IMR-90 (cell line): ENCODE results near the gene NEDD1. TPM values are rescaled to one million over a fixed set of nuclear protein-coding genes. Genes with fewer than 3 reads are reported as not detected.

Source experiments
- ATAC-seq: fragments of 200-7000 bp; cut with Tn5 transposase; 2 replicates; pipeline ENCODE4 v1.9.1; 2020; ENCODE audit warnings: low read depth, mild to moderate bottlenecking, moderate library complexity
- BruUV-seq: library from RNA; stranded (reverse); fragments of 400-500 nt; replicated peaks from 2 replicates; lab custom pipeline; 2021; lab: Mats Ljungman, UMichigan
- CTCF ChIA-PET: fragments of 300-600 bp; formaldehyde crosslinking; extraction: SDS; loops from one replicate; lab custom pipeline; 2021; ENCODE audit warnings: antibody characterized with exemption; lab: Yijun Ruan, JAX
- POLR2A ChIA-PET: fragments of 300-600 bp; sonication (Branson Sonifier 250); formaldehyde crosslinking; loops from one replicate; lab custom pipeline; 2022; ENCODE audit warnings: antibody characterized with exemption; ENCODE audit not compliant: unreplicated experiment; lab: Charles Lee
- DNase-seq: peaks from one replicate; pipeline ENCODE4 v3.0.0; 2013
- H2AFZ ChIP-seq: replicated peaks from 2 replicates; pipeline ENCODE3; 2013; ENCODE audit warnings: low read length, mild to moderate bottlenecking; ENCODE audit not compliant: poor library complexity
- H2AK5ac ChIP-seq: 2 replicates; pipeline ENCODE4 v1.6.1; 2013; ENCODE audit warnings: low read depth, low read length, inconsistent platforms
- H2AK9ac ChIP-seq: replicated peaks from 2 replicates; pipeline ENCODE3; 2013; ENCODE audit warnings: mild to moderate bottlenecking, low read depth, low read length, moderate library complexity; ENCODE audit not compliant: poor library complexity
- H2BK120ac ChIP-seq: 2 replicates; pipeline ENCODE4 v1.6.1; 2013; ENCODE audit warnings: low read depth, low read length, inconsistent platforms
- H2BK15ac ChIP-seq: 3 replicates; pipeline ENCODE4 v1.6.1; 2013; ENCODE audit warnings: low read depth, low read length, inconsistent platforms
- H2BK20ac ChIP-seq: 2 replicates; pipeline ENCODE4 v1.6.1; 2013; ENCODE audit warnings: low read depth, mild to moderate bottlenecking, inconsistent platforms, low read length, moderate library complexity
- H2BK5ac ChIP-seq: 2 replicates; pipeline ENCODE4 v1.6.1; 2013; ENCODE audit warnings: mild to moderate bottlenecking, low read depth, low read length, inconsistent platforms; ENCODE audit not compliant: poor library complexity, severe bottlenecking
- H3K14ac ChIP-seq: replicated peaks from 2 replicates; pipeline ENCODE4 v1.6.1; 2013; ENCODE audit warnings: low read depth, low read length, inconsistent platforms
- H3K18ac ChIP-seq: 2 replicates; pipeline ENCODE4 v1.6.1; 2013; ENCODE audit warnings: low read depth, low read length, control low read depth
- H3K23ac ChIP-seq: 2 replicates; pipeline ENCODE4 v1.6.1; 2013; ENCODE audit warnings: low read depth, low read length, inconsistent platforms
- H3K27ac ChIP-seq: 2 replicates; pipeline ENCODE4 v1.5.1; 2013; ENCODE audit warnings: mild to moderate bottlenecking, control low read depth, low read length; ENCODE audit not compliant: insufficient read depth
- H3K27me3 ChIP-seq: 2 replicates; pipeline ENCODE4 v1.6.1; 2013; ENCODE audit warnings: low read length; ENCODE audit not compliant: control insufficient read depth, insufficient read depth
- H3K36me3 ChIP-seq: 2 replicates; pipeline ENCODE4 v1.6.1; 2013; ENCODE audit warnings: low read length, mixed read lengths; ENCODE audit not compliant: control insufficient read depth, insufficient read depth
- H3K4ac ChIP-seq: 2 replicates; pipeline ENCODE4 v1.6.1; 2013; ENCODE audit warnings: low read depth, low read length, inconsistent platforms
- H3K4me1 ChIP-seq: 2 replicates; pipeline ENCODE4 v1.6.1; 2013; ENCODE audit warnings: low read length, mixed read lengths; ENCODE audit not compliant: control insufficient read depth, insufficient read depth
- H3K4me2 ChIP-seq: 2 replicates; pipeline ENCODE4 v1.6.1; 2013; ENCODE audit warnings: low read depth, mild to moderate bottlenecking, control low read depth, low read length, moderate library complexity
- H3K4me3 ChIP-seq: 2 replicates; pipeline ENCODE4 v1.5.1; 2013; ENCODE audit warnings: low read depth, mild to moderate bottlenecking, control low read depth, low read length, moderate library complexity; ENCODE audit not compliant: insufficient read depth
- H3K56ac ChIP-seq: 2 replicates; pipeline ENCODE4 v1.6.1; 2013; ENCODE audit warnings: low read length, inconsistent platforms; ENCODE audit not compliant: insufficient read depth; ENCODE audit errors: extremely low read depth
- H3K79me1 ChIP-seq, 2 experiments: 2 replicates each; pipeline ENCODE4 v1.6.1; 2013; ENCODE audit warnings: low read length in 2 of 2, inconsistent platforms in 1 of 2, low read depth in 1 of 2
- H3K9ac ChIP-seq: 2 replicates; pipeline ENCODE4 v1.6.1; 2013; ENCODE audit warnings: low read depth, low read length, control low read depth
- H3K9me1 ChIP-seq: 2 replicates; pipeline ENCODE4 v1.6.1; 2013; ENCODE audit warnings: low read length, inconsistent platforms; ENCODE audit not compliant: insufficient read depth
- H3K9me3 ChIP-seq: 2 replicates; pipeline ENCODE4 v1.6.1; 2013; ENCODE audit warnings: low read length; ENCODE audit not compliant: control insufficient read depth, insufficient read depth
- H4K20me1 ChIP-seq: 2 replicates; pipeline ENCODE4 v1.6.1; 2013; ENCODE audit warnings: low read length, inconsistent platforms; ENCODE audit not compliant: insufficient read depth
- H4K5ac ChIP-seq: 2 replicates; pipeline ENCODE4 v1.6.1; 2013; ENCODE audit warnings: mild to moderate bottlenecking, low read depth, low read length, control low read depth
- H4K8ac ChIP-seq, 2 experiments: 2 replicates each; pipeline ENCODE4 v1.6.1; 2013; ENCODE audit warnings: low read depth in 2 of 2, low read length in 2 of 2, control low read depth in 1 of 2, inconsistent platforms in 1 of 2
- H4K91ac ChIP-seq: 2 replicates; pipeline ENCODE4 v1.6.1; 2013; ENCODE audit warnings: low read depth, low read length, inconsistent platforms; ENCODE audit not compliant: insufficient read depth
- BHLHE40 ChIP-seq: fragments of 150-350 bp; IDR thresholded peaks from 2 replicates; pipeline ENCODE4 v1.6.1; 2016; ENCODE audit warnings: mild to moderate bottlenecking, low read depth, low read length
- CEBPB ChIP-seq: IDR thresholded peaks from 2 replicates; pipeline ENCODE4 v1.6.1; 2012; ENCODE audit warnings: low read depth, low read length, improper control_type of control experiment
- FOS ChIP-seq: fragments of 150-350 bp; IDR thresholded peaks from 2 replicates; pipeline ENCODE4 v1.6.1; 2016; ENCODE audit warnings: low read depth, low read length
- MAFK ChIP-seq: IDR thresholded peaks from 2 replicates; pipeline ENCODE4 v1.6.1; 2012; ENCODE audit warnings: low read depth, low read length, improper control_type of control experiment
- MXI1 ChIP-seq: IDR thresholded peaks from 2 replicates; pipeline ENCODE4 v1.6.1; 2012; ENCODE audit warnings: low read depth, mild to moderate bottlenecking, low read length, moderate library complexity, borderline replicate concordance
- NFE2L2 ChIP-seq: fragments of 150-350 bp; IDR thresholded peaks from 2 replicates; pipeline ENCODE4 v1.6.1; 2016; ENCODE audit warnings: low read depth, mild to moderate bottlenecking, low read length
- RAD21 ChIP-seq: IDR thresholded peaks from 2 replicates; pipeline ENCODE4 v1.6.1; 2012; ENCODE audit warnings: low read length, improper control_type of control experiment
- RCOR1 ChIP-seq: IDR thresholded peaks from 2 replicates; pipeline ENCODE4 v1.6.1; 2012; ENCODE audit warnings: mild to moderate bottlenecking, low read length, improper control_type of control experiment; ENCODE audit not compliant: insufficient replicate concordance
- RFX5 ChIP-seq: IDR thresholded peaks from 2 replicates; pipeline ENCODE4 v1.8.0; 2012; ENCODE audit warnings: low read depth, mild to moderate bottlenecking, low read length, moderate library complexity
- SMC3 ChIP-seq: fragments of 150-350 bp; IDR thresholded peaks from 2 replicates; pipeline ENCODE4 v1.6.1; 2016; ENCODE audit warnings: low read depth, mild to moderate bottlenecking, antibody characterized with exemption, low read length, moderate library complexity
- USF2 ChIP-seq: fragments of 150-350 bp; IDR thresholded peaks from 2 replicates; pipeline ENCODE4 v1.6.1; 2017; ENCODE audit warnings: mild to moderate bottlenecking, antibody characterized with exemption, low read length, low read depth
- WGBS, 2 experiments: methylation state at CpG; one replicate each; pipeline versions ENCODE4 v1.1.5 to v1.1.7; 2013; ENCODE audit warnings: missing lambda C conversion rate in 2 of 2; ENCODE audit not compliant: insufficient read length in 1 of 2; ENCODE audit errors: extremely low coverage in 2 of 2; 5-methylcytosine and 5-hydroxymethylcytosine counted together
- dilution Hi-C: fragments of 300-500 bp; cut with HindIII; formaldehyde crosslinking; loops from one replicate; pipeline ENCODE4 v1.14.3; 2018; ENCODE audit warnings: low sequenced_read_pairs; ENCODE audit not compliant: unreplicated experiment
- in situ Hi-C: fragments of 300-500 bp; cut with MboI; formaldehyde crosslinking; loops from 3 replicates; pipeline ENCODE4 v1.14.3; 2019; ENCODE audit warnings: low sequenced_read_pairs, inconsistent platforms, mixed read lengths
- intact Hi-C: fragments of 100-400 bp; cut with micrococcal nuclease; formaldehyde crosslinking; loops from 2 replicates; pipeline ENCODE4 v1.10.0; 2022
- polyA plus RNA-seq, 3 experiments: library from polyadenylated mRNA; depleted of rRNA; stranded (reverse); fragments of >200 nt; gene quantifications; 2 replicates each; pipeline ENCODE4 v1.2.3, GENCODE V29; 2012; ENCODE audit warnings: low replicate concordance in 1 of 3
- total RNA-seq: library from RNA; depleted of rRNA; stranded (reverse); fragments of >200 nt; gene quantifications from 2 replicates; pipeline ENCODE4 v1.2.3, GENCODE V29; 2012
- TF ChIP-seq, protein P1 (sequence below): fragments of 150-350 bp; IDR thresholded peaks from 2 replicates; pipeline ENCODE4 v1.6.1; 2016; ENCODE audit warnings: low read depth, mild to moderate bottlenecking, low read length, moderate library complexity, borderline replicate concordance

The NEDD1 gene
- total and polyA plus RNA-seq, 2 of the 4 experiments (the other 2 are of a cell fraction) = 10.0 to 48.0 TPM

DNA sequence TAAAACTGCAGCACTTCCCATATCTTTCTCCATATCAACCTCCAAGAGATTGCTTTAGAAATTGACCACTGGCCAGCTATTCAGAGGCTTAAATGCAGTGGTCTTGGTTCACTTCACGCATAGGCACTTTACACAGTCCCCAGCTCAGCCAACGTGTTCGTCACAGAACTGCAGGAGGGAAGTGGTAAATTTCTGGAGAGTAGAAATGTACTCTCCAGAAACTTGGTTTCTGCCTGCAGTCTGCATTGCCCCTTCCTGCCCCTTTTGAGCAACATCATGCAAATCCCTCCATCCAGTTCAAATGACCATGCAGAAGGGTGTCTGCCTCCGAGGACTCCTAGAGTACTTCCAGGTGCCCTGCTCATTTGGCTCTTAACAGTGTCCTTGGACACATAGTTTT is 42.7 kb upstream of the NEDD1 start:
- no TSS peak for BruUV-seq
- DNase-seq (no peak), ATAC-seq (no peak)
- Histone ChIP-seq H3K23ac (no peak overlapping the region), H2BK20ac (no peak overlapping the region), H3K9me1 (no peaks in the 10 kb centered on the region), H2BK120ac (no peak overlapping the region), H3K4me1 (no peaks in the 10 kb centered on the region), H3K36me3 (no peaks in the 10 kb centered on the region), H4K8ac (no peak overlapping the region), H2AK9ac (no peak overlapping the region), H2AFZ (no peak overlapping the region), H4K5ac (no peak overlapping the region), H4K91ac (no peak overlapping the region), H3K56ac (no peak overlapping the region), H3K18ac (no peak overlapping the region), H3K27me3 (no peaks in the 10 kb centered on the region), H3K79me1 (no peaks in the 10 kb centered on the region), H2AK5ac (no peak overlapping the region), H3K27ac (no peak overlapping the region), H3K4me3 (no peak overlapping the region), H3K9ac (no peak overlapping the region), H3K4me2 (no peak overlapping the region), H3K4ac (no peak overlapping the region), H2BK5ac (no peak overlapping the region), H2BK15ac (no peak overlapping the region), H3K9me3 (no peaks in the 10 kb centered on the region), H4K20me1 (no peaks in the 10 kb centered on the region), H3K14ac (no peak overlapping the region)
- TF ChIP-seq MXI1 (no peak), MAFK (no peak), RFX5 (no peak), SMC3 (no peak), NFE2L2 (no peak), CEBPB (no peak), RAD21 (no peak), BHLHE40 (no peak), FOS (no peak), USF2 (no peak), RCOR1 (no peak)
- TF ChIP-seq, protein P1, sequence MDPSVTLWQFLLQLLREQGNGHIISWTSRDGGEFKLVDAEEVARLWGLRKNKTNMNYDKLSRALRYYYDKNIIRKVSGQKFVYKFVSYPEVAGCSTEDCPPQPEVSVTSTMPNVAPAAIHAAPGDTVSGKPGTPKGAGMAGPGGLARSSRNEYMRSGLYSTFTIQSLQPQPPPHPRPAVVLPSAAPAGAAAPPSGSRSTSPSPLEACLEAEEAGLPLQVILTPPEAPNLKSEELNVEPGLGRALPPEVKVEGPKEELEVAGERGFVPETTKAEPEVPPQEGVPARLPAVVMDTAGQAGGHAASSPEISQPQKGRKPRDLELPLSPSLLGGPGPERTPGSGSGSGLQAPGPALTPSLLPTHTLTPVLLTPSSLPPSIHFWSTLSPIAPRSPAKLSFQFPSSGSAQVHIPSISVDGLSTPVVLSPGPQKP = no peak
- CTCF ChIA-PET = no interaction called here
- dilution Hi-C loops = no loop called here
- intact Hi-C loops = no loop called here
- WGBS, 2 experiments = no CpG with 5 or more reads among the region's 4 CpGs
- in situ Hi-C loops = no loop called here
- POLR2A ChIA-PET = no interaction called here
